HepG2 (cell line): Measurements from ENCODE around the gene SLIT3.

ENCODE experiments used
- ATF3 ChIP-seq: sonication (generic); formaldehyde crosslinking; IDR thresholded peaks from 2 replicates; pipeline ENCODE4 v1.4.0; 2020; ENCODE audit warnings: missing genetic modification reagents
- EHMT2 ChIP-seq: fragments of 200-600 bp; sonication (generic); IDR thresholded peaks from 2 replicates; pipeline ENCODE4 v1.7.0; 2017; ENCODE audit warnings: antibody characterized with exemption, low read depth, low read length, borderline replicate concordance
- FOSL1 ChIP-seq: sonication (generic); formaldehyde crosslinking; IDR thresholded peaks from 2 replicates; pipeline ENCODE4 v1.9.0; 2021; ENCODE audit warnings: missing genetic modification reagents, borderline replicate concordance
- FOXK2 ChIP-seq: fragments of 450-650 bp; IDR thresholded peaks from 2 replicates; pipeline ENCODE4 v1.6.1; 2016
- POLR2AphosphoS5 ChIP-seq: IDR thresholded peaks from 2 replicates; pipeline ENCODE4 v1.6.1; 2012; ENCODE audit warnings: low read depth, low read length
- ZNF564 ChIP-seq: sonication (generic); formaldehyde crosslinking; IDR thresholded peaks from 2 replicates; pipeline ENCODE4 v1.8.1; 2023; ENCODE audit warnings: mild to moderate bottlenecking, missing genetic modification reagents
- ZNF570 ChIP-seq: sonication (generic); formaldehyde crosslinking; IDR thresholded peaks from 2 replicates; pipeline ENCODE4 v1.4.0; 2020; ENCODE audit warnings: mild to moderate bottlenecking, missing genetic modification reagents, borderline replicate concordance
- ZNF709 ChIP-seq: sonication (generic); formaldehyde crosslinking; IDR thresholded peaks from 2 replicates; pipeline ENCODE4 v1.5.0; 2020; ENCODE audit warnings: mild to moderate bottlenecking, missing genetic modification reagents
- TF ChIP-seq, protein P1 (sequence below): sonication (generic); formaldehyde crosslinking; IDR thresholded peaks from 2 replicates; pipeline ENCODE4 v1.5.0; 2020; ENCODE audit warnings: mild to moderate bottlenecking, missing genetic modification reagents, moderate library complexity
- TF ChIP-seq, protein P2 (sequence below), 2 experiments: sonication (generic) in 1 of 2; formaldehyde crosslinking in 1 of 2; IDR thresholded peaks; 2 replicates each; pipeline versions ENCODE4 v1.4.0 to v1.6.1; 2018 to 2020; ENCODE audit warnings: missing genetic modification reagents in 2 of 2, borderline replicate concordance in 1 of 2, low read depth in 1 of 2, mild to moderate bottlenecking in 1 of 2, missing biosample characterization in 1 of 2

GRCh38 chr5:169265888-169266287, 35.1 kb downstream of the SLIT3 start:
- TF ChIP-seq, protein P1, sequence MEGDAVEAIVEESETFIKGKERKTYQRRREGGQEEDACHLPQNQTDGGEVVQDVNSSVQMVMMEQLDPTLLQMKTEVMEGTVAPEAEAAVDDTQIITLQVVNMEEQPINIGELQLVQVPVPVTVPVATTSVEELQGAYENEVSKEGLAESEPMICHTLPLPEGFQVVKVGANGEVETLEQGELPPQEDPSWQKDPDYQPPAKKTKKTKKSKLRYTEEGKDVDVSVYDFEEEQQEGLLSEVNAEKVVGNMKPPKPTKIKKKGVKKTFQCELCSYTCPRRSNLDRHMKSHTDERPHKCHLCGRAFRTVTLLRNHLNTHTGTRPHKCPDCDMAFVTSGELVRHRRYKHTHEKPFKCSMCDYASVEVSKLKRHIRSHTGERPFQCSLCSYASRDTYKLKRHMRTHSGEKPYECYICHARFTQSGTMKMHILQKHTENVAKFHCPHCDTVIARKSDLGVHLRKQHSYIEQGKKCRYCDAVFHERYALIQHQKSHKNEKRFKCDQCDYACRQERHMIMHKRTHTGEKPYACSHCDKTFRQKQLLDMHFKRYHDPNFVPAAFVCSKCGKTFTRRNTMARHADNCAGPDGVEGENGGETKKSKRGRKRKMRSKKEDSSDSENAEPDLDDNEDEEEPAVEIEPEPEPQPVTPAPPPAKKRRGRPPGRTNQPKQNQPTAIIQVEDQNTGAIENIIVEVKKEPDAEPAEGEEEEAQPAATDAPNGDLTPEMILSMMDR = no peak
- TF ChIP-seq, protein P2, sequence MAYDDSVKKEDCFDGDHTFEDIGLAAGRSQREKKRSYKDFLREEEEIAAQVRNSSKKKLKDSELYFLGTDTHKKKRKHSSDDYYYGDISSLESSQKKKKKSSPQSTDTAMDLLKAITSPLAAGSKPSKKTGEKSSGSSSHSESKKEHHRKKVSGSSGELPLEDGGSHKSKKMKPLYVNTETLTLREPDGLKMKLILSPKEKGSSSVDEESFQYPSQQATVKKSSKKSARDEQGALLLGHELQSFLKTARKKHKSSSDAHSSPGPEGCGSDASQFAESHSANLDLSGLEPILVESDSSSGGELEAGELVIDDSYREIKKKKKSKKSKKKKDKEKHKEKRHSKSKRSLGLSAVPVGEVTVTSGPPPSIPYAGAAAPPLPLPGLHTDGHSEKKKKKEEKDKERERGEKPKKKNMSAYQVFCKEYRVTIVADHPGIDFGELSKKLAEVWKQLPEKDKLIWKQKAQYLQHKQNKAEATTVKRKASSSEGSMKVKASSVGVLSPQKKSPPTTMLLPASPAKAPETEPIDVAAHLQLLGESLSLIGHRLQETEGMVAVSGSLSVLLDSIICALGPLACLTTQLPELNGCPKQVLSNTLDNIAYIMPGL (CRISPR knock-in tag; IDR thresholded peaks at IDR 0.05; ENCODE audit: borderline replicate concordance in 1 of 2, low read depth in 1 of 2) = no peak
- TF ChIP-seq ZNF564 (no peak), EHMT2 (no peak), FOXK2 (no peak), ATF3 (CRISPR knock-in tag) (no peak), ZNF570 (CRISPR knock-in tag) (no peak), FOSL1 (no peak), POLR2AphosphoS5 (no peak), ZNF709 (CRISPR knock-in tag) (no peak)
